ENCODE measurements around the gene TMPRSS2. TPM values are rescaled to one million over a fixed set of nuclear protein-coding genes. Genes with fewer than 3 reads are reported as not detected.

TMPRSS2 gene
- total RNA-seq, 2 donors from 2014 or later, result 0.78 TPM; not detected in 1

DNA sequence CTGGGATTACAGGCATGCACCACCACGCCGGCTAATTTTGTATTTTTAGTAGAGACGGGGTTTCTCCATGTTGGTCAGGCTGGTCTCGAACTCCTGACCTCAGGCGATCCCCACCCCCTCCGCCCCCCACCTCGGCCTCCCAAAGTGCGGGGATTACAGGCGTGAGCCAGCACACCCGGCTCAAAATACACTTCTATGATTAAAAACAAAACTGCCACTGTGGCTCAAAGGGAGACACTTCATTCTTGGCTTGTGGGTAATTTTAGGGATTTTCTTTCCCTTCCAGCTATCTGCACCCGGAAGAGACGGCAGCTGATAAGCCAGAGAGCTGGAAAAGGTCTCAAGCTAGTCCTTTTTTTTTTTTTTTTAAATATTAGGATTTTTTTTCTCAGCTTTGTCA lies 24.5 kb downstream of the TMPRSS2 start:
- Histone ChIP-seq H3K27ac (no peak overlapping the region), H3K27me3 (replicated peaks; ENCODE audit: insufficient read depth) (no peaks in the 10 kb centered on the region), H3K4me3 (no peak overlapping the region), H3K4me1 (ENCODE audit: control insufficient read depth in 1 of 2, low read depth in 2 of 2) (peaks cover 4 to 13% of the 10 kb centered on the region in 2 donors), H3K36me3 (no peaks in the 10 kb centered on the region), H3K9me3 (no peaks in the 10 kb centered on the region)
- DNase-seq (ENCODE audit: low spot score) (no peak), ATAC-seq (ENCODE audit: insufficient number of reproducible peaks, low FRiP score, low read depth) (no peak)
- TF ChIP-seq, protein P1, sequence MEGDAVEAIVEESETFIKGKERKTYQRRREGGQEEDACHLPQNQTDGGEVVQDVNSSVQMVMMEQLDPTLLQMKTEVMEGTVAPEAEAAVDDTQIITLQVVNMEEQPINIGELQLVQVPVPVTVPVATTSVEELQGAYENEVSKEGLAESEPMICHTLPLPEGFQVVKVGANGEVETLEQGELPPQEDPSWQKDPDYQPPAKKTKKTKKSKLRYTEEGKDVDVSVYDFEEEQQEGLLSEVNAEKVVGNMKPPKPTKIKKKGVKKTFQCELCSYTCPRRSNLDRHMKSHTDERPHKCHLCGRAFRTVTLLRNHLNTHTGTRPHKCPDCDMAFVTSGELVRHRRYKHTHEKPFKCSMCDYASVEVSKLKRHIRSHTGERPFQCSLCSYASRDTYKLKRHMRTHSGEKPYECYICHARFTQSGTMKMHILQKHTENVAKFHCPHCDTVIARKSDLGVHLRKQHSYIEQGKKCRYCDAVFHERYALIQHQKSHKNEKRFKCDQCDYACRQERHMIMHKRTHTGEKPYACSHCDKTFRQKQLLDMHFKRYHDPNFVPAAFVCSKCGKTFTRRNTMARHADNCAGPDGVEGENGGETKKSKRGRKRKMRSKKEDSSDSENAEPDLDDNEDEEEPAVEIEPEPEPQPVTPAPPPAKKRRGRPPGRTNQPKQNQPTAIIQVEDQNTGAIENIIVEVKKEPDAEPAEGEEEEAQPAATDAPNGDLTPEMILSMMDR (IDR thresholded peaks at IDR 0.05), result no peak

DNA sequence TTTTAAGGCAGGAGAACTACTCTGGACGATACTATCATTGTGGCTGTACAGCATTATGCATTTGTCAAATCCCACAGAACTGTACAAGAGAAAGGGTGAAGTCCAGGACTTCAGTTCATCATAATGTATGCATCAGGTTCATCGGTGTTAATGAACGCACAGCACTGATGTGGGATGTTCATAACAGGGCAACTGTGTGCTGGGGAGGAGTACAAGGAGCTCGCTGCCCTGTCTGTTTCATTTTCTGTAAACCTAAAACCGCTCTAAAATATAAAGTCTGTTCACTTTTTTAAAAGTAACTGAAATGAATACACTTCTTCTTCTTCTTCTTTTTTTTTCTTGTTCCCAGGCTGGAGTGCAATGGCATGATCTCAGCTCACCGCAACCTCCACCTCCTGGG lies 25.0 kb downstream of the TMPRSS2 start:
- Histone ChIP-seq H3K9me3 (no peaks in the 10 kb centered on the region), H3K27me3 (replicated peaks; ENCODE audit: insufficient read depth) (no peaks in the 10 kb centered on the region), H3K27ac (no peak overlapping the region), H3K36me3 (no peaks in the 10 kb centered on the region), H3K4me3 (no peak overlapping the region), H3K4me1 (ENCODE audit: control insufficient read depth in 1 of 2, low read depth in 2 of 2) (peaks cover 4 to 13% of the 10 kb centered on the region in 2 donors)
- DNase-seq (ENCODE audit: low spot score), result no peak
- no peak for ATAC-seq (ENCODE audit: insufficient number of reproducible peaks, low FRiP score, low read depth)
- TF ChIP-seq, protein P1 (IDR thresholded peaks at IDR 0.05), result no peak

DNA sequence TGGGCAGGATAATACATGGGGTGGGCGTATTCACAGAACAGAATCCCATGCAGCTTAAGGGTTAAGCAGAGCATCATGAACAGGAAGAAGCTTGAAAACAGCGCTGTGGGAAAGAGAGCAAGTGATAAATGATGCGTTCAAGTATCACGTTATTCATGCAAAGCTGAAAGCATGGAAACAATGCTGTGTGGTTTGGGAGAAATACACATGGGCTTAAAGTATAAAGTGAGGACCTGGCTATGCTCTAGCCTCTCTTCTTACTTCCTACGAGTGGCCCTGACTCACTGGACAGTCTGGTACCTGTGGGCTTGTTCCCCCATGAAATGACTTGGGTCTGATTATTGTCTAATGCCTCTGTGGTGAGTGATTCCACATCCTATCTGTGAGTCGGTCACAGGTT lies 25.7 kb downstream of the TMPRSS2 start:
- Histone ChIP-seq H3K4me3 (no peak overlapping the region), H3K27me3 (replicated peaks; ENCODE audit: insufficient read depth) (no peaks in the 10 kb centered on the region), H3K4me1 (ENCODE audit: control insufficient read depth in 1 of 2, low read depth in 2 of 2) (peaks cover 4 to 13% of the 10 kb centered on the region in 2 donors), H3K9me3 (no peaks in the 10 kb centered on the region), H3K36me3 (no peaks in the 10 kb centered on the region), H3K27ac (no peak overlapping the region)
- TF ChIP-seq, protein P1 (IDR thresholded peaks at IDR 0.05), result no peak
- no peak for ATAC-seq (ENCODE audit: insufficient number of reproducible peaks, low FRiP score, low read depth)
- no peak for DNase-seq (ENCODE audit: low spot score)

DNA sequence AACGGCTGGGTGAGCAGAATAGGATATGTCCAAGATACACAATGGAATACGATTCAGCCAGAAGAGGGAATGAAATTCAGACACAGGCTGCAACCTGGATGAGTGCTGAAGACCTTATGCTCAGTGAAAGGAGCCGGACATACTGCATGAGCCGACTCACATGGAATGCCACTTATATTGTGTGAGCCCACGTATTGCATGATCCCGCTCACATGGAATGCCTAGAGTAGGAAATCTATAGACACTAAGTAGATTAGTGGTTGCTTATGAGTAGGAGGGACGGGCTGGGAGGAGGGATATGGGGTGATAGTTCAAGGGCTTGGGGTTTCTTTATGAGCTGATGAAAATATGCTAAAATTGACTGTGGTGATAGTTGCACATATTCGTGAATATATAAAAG lies 26.8 kb downstream of the TMPRSS2 start:
- DNase-seq (ENCODE audit: low spot score), result no peak
- Histone ChIP-seq H3K27me3 (replicated peaks; ENCODE audit: insufficient read depth) (no peaks in the 10 kb centered on the region), H3K36me3 (no peaks in the 10 kb centered on the region), H3K4me1 (ENCODE audit: control insufficient read depth in 1 of 2, low read depth in 2 of 2) (peaks cover 4 to 7% of the 10 kb centered on the region in 2 donors), H3K27ac (no peak overlapping the region), H3K9me3 (no peaks in the 10 kb centered on the region), H3K4me3 (no peak overlapping the region)
- ATAC-seq (ENCODE audit: insufficient number of reproducible peaks, low FRiP score, low read depth), result no peak
- TF ChIP-seq, protein P1 (IDR thresholded peaks at IDR 0.05), result no peak

DNA sequence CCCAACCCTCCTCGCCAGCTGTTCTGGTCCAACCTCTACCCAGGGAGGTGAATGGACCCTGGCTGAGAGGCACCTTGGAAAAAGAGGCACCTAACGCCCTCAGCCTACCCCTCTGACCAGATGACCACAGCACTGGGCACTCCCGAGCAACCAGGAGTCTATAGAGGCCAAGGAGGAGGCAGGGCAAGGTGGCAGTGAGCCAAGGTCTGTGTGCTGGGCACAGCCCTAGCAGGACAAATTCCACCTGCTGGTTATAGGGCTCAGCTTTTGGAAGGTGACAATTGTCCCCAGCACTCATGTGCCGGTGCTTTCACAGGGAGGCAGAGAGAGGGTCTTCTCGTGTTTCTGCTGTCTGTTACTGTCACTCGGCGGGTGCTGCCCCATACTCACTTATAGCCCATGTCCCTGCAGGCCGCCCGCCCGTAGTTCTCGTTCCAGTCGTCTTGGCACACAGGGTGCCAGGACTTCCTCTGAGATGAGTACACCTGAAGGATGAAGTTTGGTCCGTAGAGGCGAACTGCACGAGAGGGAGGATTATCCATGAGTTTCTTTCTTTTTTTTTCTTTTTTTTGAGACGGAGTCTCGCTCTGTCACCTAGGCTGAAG lies 27.8 kb downstream of the TMPRSS2 start:
- Histone ChIP-seq H3K9me3 (no peaks in the 10 kb centered on the region), H3K27ac (no peak overlapping the region), H3K36me3 (no peaks in the 10 kb centered on the region), H3K4me3 (no peak overlapping the region), H3K4me1 (ENCODE audit: control insufficient read depth in 1 of 2, low read depth in 2 of 2) (no peaks in the 10 kb centered on the region), H3K27me3 (replicated peaks; ENCODE audit: insufficient read depth) (no peaks in the 10 kb centered on the region)
- TF ChIP-seq, protein P1 (IDR thresholded peaks at IDR 0.05), result no peak
- ATAC-seq (ENCODE audit: insufficient number of reproducible peaks, low FRiP score, low read depth), result no peak
- DNase-seq (ENCODE audit: low spot score), result no peak
